HEK293T (cell line): ENCODE data around the gene CDKN2B-AS1.

ENCODE experiments used
- CTCF ChIA-PET: fragments of 350-600 bp; formaldehyde crosslinking; extraction: SDS; loops from one replicate; lab custom pipeline; 2021; ENCODE audit warnings: antibody characterized with exemption, inconsistent platforms; lab: Yijun Ruan, JAX
- POLR2A ChIA-PET: fragments of 350-600 bp; formaldehyde crosslinking; extraction: SDS; loops from one replicate; lab custom pipeline; 2020; ENCODE audit warnings: antibody characterized with exemption, inconsistent platforms; lab: Yijun Ruan, JAX
- DNase-seq: peaks from one replicate; pipeline ENCODE4 v3.0.0; 2012; ENCODE audit warnings: mixed read lengths; ENCODE audit errors: extremely low spot score
- ARNT ChIP-seq: fragments of 450-650 bp; IDR thresholded peaks from 2 replicates; pipeline ENCODE4 v1.6.1; 2017; ENCODE audit warnings: mild to moderate bottlenecking
- BHLHE40 ChIP-seq: fragments of 450-650 bp; IDR thresholded peaks from 2 replicates; pipeline ENCODE4 v1.6.1; 2016; ENCODE audit warnings: mild to moderate bottlenecking, moderate library complexity, borderline replicate concordance
- CTBP1 ChIP-seq: fragments of 450-650 bp; IDR thresholded peaks from 2 replicates; pipeline ENCODE4 v1.6.1; 2016; ENCODE audit warnings: borderline replicate concordance
- ELF4 ChIP-seq: fragments of 450-650 bp; IDR thresholded peaks from 2 replicates; pipeline ENCODE4 v1.6.1; 2017; ENCODE audit warnings: antibody characterized with exemption
- FOXA1 ChIP-seq: fragments of 450-650 bp; IDR thresholded peaks from 2 replicates; pipeline ENCODE4 v1.6.1; 2016; ENCODE audit warnings: mild to moderate bottlenecking
- FOXK2 ChIP-seq: fragments of 450-650 bp; IDR thresholded peaks from 2 replicates; pipeline ENCODE4 v1.6.1; 2016; ENCODE audit warnings: mild to moderate bottlenecking
- FOXM1 ChIP-seq: fragments of 450-650 bp; IDR thresholded peaks from 2 replicates; pipeline ENCODE4 v1.6.1; 2017; ENCODE audit warnings: mild to moderate bottlenecking, borderline replicate concordance
- HDGF ChIP-seq: fragments of 450-650 bp; IDR thresholded peaks from 2 replicates; pipeline ENCODE4 v1.6.1; 2017; ENCODE audit warnings: antibody characterized with exemption, borderline replicate concordance
- L3MBTL2 ChIP-seq: fragments of 450-650 bp; conservative IDR thresholded peaks from 2 replicates; pipeline ENCODE4 v1.6.1; 2016; ENCODE audit warnings: mild to moderate bottlenecking
- LEF1 ChIP-seq: fragments of 450-650 bp; IDR thresholded peaks from 2 replicates; pipeline ENCODE4 v1.6.1; 2017; ENCODE audit warnings: mild to moderate bottlenecking, borderline replicate concordance
- NFRKB ChIP-seq: fragments of 450-650 bp; IDR thresholded peaks from 2 replicates; pipeline ENCODE4 v1.6.1; 2016; ENCODE audit warnings: mild to moderate bottlenecking, moderate library complexity
- SP1 ChIP-seq: fragments of 450-650 bp; IDR thresholded peaks from 2 replicates; pipeline ENCODE4 v1.6.1; 2017
- SUZ12 ChIP-seq: fragments of 450-650 bp; IDR thresholded peaks from 2 replicates; pipeline ENCODE4 v1.6.1; 2016; ENCODE audit warnings: mild to moderate bottlenecking
- TARDBP ChIP-seq: fragments of 450-650 bp; IDR thresholded peaks from 2 replicates; pipeline ENCODE4 v1.6.1; 2016
- ZNF384 ChIP-seq: fragments of 450-650 bp; IDR thresholded peaks from 2 replicates; pipeline ENCODE4 v1.6.1; 2016
- TF ChIP-seq, protein P1 (sequence below): fragments of 450-650 bp; IDR thresholded peaks from 2 replicates; pipeline ENCODE4 v1.6.1; 2016

The CDKN2B-AS1 gene

DNA sequence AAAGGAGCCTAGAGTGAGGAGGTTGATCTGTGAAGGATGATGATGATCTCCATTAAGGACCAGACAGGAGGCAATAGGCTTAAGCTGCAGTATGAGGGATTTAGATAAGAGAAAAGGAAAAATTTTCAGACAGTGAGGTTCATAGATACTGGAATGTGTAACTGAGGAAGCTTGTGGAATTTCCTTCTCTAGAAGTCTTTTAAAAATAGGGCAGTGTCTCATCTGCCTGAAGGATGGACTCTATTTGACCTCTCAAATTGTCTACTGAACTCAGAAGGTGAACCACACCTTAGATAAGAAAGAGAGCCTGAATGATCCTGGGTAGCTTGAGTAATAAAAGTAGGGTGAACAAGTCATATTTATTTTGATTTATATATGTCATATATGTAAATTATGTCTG lies 162.7 kb downstream of the CDKN2B-AS1 start:
- no peak for TF ChIP-seq ZNF384
- no peak for TF ChIP-seq TARDBP
- no peak for TF ChIP-seq SUZ12
- TF ChIP-seq, protein P1, sequence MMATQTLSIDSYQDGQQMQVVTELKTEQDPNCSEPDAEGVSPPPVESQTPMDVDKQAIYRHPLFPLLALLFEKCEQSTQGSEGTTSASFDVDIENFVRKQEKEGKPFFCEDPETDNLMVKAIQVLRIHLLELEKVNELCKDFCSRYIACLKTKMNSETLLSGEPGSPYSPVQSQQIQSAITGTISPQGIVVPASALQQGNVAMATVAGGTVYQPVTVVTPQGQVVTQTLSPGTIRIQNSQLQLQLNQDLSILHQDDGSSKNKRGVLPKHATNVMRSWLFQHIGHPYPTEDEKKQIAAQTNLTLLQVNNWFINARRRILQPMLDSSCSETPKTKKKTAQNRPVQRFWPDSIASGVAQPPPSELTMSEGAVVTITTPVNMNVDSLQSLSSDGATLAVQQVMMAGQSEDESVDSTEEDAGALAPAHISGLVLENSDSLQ = no peak
- TF ChIP-seq L3MBTL2 = no peak
- TF ChIP-seq ELF4 = no peak
- no peak for TF ChIP-seq SP1
- TF ChIP-seq NFRKB = no peak
- TF ChIP-seq FOXM1 = no peak
- TF ChIP-seq FOXA1 = no peak
- no peak for TF ChIP-seq BHLHE40
- no peak for TF ChIP-seq CTBP1
- no peak for TF ChIP-seq LEF1
- no peak for TF ChIP-seq FOXK2
- TF ChIP-seq ARNT = no peak
- TF ChIP-seq HDGF = no peak
- no peak for DNase-seq
- ChIA-PET POLR2A (no interaction called here), CTCF (interaction anchor here (0.6 kb wide), 1 partner anchor 13 kb away, joined by 3 read pairs; no protein-coding TSS in a partner anchor)

DNA sequence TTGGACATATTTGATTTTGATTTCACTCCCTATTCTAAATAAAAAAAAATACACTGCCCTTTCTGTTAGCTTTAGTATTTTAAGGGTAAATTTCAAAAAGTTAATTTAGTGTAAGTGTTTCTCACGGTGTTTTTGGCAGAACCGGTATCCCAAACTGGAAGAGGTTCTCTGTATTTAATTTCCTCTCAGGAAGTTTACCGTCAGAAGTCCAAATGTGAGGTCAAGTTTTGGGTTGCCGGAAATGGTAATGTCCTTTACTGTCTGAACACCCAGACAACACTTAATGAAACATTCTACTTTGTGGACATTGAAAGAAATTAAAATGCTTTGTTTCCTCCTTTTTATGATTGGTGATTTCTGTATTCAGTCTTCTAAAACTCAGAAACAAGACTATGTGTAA lies 163.2 kb downstream of the CDKN2B-AS1 start:
- CTCF ChIA-PET = interaction anchor here (0.6 kb wide), 1 partner anchor 14 kb away, joined by 3 read pairs; no protein-coding TSS in a partner anchor
- no peak for DNase-seq
- TF ChIP-seq CTBP1 (no peak), LEF1 (no peak), L3MBTL2 (no peak), FOXK2 (no peak), HDGF (no peak), ELF4 (no peak), SP1 (no peak), ZNF384 (no peak), BHLHE40 (no peak), TARDBP (no peak), NFRKB (no peak), ARNT (no peak), FOXM1 (no peak), FOXA1 (no peak), SUZ12 (no peak)
- TF ChIP-seq, protein P1 = no peak
- POLR2A ChIA-PET = no interaction called here

DNA sequence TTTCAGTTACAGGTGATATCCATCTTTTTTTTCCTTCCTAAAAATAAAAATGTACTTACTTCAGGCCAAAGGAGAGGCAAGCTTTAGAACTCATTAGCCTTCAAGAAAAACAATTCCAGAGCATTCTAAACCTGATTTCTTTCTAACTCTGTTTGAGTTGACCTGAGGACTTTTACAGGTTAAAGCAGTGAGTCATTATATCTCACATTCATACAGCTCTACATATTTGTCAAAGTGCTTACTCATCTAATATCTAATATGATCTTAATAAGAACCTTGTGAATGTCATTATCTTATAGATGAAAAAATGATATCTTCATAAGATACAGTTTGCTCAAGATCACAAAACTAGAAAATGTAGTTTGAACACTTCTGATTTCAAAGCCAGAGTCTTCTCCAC lies 163.7 kb downstream of the CDKN2B-AS1 start:
- TF ChIP-seq BHLHE40 = no peak
- no peak for TF ChIP-seq FOXA1
- CTCF ChIA-PET = no interaction called here
- DNase-seq = no peak
- POLR2A ChIA-PET = no interaction called here

DNA sequence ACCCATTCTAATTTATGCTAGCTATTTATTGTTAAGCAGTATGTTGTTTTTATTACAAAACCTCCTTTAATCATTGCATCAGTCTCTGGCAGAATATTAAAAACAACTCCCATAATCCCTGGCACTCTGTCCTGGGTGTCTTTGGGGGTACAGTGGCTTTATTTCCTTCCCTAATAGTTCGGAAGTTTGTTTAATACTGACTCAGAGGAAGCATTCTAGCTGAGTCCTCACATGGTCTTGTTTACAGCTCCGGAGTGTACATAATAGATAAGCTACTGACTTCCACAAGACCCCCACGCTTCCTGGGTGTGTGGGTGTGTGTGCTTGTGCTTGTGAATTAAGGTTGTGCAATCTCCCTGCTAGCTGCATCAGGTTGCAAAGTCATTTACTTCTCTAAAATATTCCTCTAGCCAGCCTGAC lies 164.3 kb downstream of the CDKN2B-AS1 start:
- POLR2A ChIA-PET = no interaction called here
- TF ChIP-seq SP1 (no peak), SUZ12 (no peak), HDGF (no peak), BHLHE40 (no peak), NFRKB (no peak), FOXA1 (no peak)
- no peak for DNase-seq
- CTCF ChIA-PET = no interaction called here

DNA sequence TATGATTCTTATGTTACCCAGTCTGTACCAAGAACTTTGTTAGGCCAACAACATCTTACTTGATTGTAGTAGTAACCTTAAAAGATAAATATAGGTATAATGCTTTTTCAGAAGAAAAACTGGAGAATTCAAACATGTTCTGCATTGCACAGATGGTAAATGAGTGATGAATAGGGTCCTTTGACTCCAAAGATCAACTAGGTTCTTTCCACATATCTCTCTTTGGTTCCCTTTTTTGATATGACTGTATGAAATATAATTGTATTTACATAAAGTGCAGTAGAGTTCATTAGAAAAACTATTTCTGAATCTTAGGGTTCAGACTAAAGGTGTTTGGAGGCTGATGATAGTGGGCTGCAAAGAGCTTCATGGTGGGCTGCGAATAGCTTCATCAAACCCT lies 165.0 kb downstream of the CDKN2B-AS1 start:
- no peak for TF ChIP-seq SUZ12
- TF ChIP-seq TARDBP = no peak
- TF ChIP-seq FOXK2 = no peak
- TF ChIP-seq BHLHE40 = no peak
- no peak for TF ChIP-seq LEF1
- TF ChIP-seq NFRKB = no peak
- no peak for TF ChIP-seq FOXA1
- no peak for TF ChIP-seq HDGF
- TF ChIP-seq, protein P1 = no peak
- TF ChIP-seq CTBP1 = no peak
- TF ChIP-seq ARNT = no peak
- no peak for TF ChIP-seq ZNF384
- no peak for TF ChIP-seq L3MBTL2
- no peak for TF ChIP-seq SP1
- ChIA-PET POLR2A (no interaction called here), CTCF (no interaction called here)
- no peak for DNase-seq

DNA sequence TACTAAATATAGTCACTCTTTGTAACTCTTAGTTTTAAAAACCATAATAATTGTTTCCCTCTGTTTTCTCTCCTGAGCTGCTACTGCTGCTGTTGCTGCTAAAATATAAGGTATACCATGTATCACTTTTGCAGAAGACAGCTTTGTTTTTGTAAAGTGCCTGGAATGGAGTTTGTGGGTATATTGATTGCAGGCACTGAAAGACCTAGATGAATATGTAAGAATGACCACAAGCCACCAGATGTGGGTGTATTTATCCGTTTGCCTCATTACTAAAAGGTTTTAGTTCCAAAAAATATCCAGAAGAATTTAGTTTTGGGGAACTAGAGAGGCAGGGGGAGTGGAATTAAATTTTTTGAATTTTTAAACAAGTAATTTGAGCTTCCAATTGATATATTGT lies 165.6 kb downstream of the CDKN2B-AS1 start:
- CTCF ChIA-PET = no interaction called here
- no peak for TF ChIP-seq ELF4
- TF ChIP-seq SUZ12 = no peak
- TF ChIP-seq SP1 = no peak
- TF ChIP-seq L3MBTL2 = no peak
- DNase-seq = no peak
- POLR2A ChIA-PET = no interaction called here

DNA sequence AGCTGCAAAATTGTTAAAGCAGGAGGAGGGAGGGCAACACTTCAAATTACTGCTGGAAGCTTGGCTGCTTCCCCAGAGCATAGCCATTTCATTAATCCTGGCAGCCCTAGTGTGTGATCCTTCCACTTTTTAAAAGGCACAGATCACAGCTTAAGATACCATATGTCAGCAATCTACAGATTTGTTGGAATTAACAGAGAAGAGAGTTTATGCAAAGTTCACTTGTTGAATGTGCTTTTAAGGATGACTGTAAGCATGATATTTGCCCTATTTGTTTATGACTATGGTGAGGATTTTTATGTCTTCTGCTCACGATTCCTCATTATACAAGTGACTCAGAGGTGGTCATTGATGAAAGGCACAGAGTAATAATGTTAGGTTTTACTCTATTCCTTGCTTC lies 170.6 kb downstream of the CDKN2B-AS1 start:
- POLR2A ChIA-PET = no interaction called here
- TF ChIP-seq LEF1 (no peak), NFRKB (no peak), BHLHE40 (no peak), SP1 (no peak), SUZ12 (no peak), FOXA1 (no peak), FOXM1 (no peak), ELF4 (no peak), HDGF (no peak), FOXK2 (no peak), ZNF384 (no peak), L3MBTL2 (no peak), CTBP1 (no peak), ARNT (no peak), TARDBP (no peak)
- TF ChIP-seq, protein P1 = no peak
- no peak for DNase-seq
- CTCF ChIA-PET = no interaction called here
